Frontal cortex (tissue), 4 donors: Measurements from ENCODE around the gene SMARCB1. TPM values are rescaled to one million over a fixed set of nuclear protein-coding genes. Genes with fewer than 3 reads are reported as not detected.
A peak's percentile ranks its signal among the peaks of the same experiment; 100 is the strongest.

Experiments used
- DNase-seq, 2 donors: peaks; one replicate each; pipeline ENCODE4 v3.0.0; 2012; ENCODE audit warnings: low spot score in 2 of 2
- FAIRE-seq: peaks from 2 replicates; lab custom pipeline; 2012; peaks lifted over from hg19 to GRCh38; lab: Jason Lieb, UNC
- total RNA-seq: library from RNA; depleted of rRNA; stranded (reverse); fragments of >200 nt; gene quantifications from one replicate; pipeline ENCODE4 v1.2.3, GENCODE V29; 2014
- donor health status: control.
- donor health status: control.
- donor health status: control.

The SMARCB1 gene
- total RNA-seq, result 25.7 TPM

- FAIRE-seq, result no peak
- peak; percentile 91 to 95 for DNase-seq
These were observed at the start of gene SMARCB1 for GRCh38 chr22:23786752-23787599. Gene SMARCB1, plus strand, starts transcription at chr22:23786966. Its CDS starts 204 bp downstream, at chr22:23787170.

GRCh38 chr22:23737696-23738095 is 49.1 kb upstream of the SMARCB1 start:
- DNase-seq, result no peak
- FAIRE-seq, result no peak

- FAIRE-seq (no peak), DNase-seq (no peak)
These were observed 44.1 kb upstream of the SMARCB1 start for GRCh38 chr22:23742505-23743264.

GRCh38 chr22:23743303-23743705 is 43.5 kb upstream of the SMARCB1 start:
- FAIRE-seq (no peak), DNase-seq (no peak)

- no peak for FAIRE-seq
- DNase-seq, result no peak
These were observed 42.8 kb upstream of the SMARCB1 start for GRCh38 chr22:23744001-23744400.

- DNase-seq (no peak), FAIRE-seq (no peak)
These were observed 42.3 kb upstream of the SMARCB1 start for GRCh38 chr22:23744485-23744884.

- no peak for FAIRE-seq
- DNase-seq, result no peak
These were observed 41.0 kb upstream of the SMARCB1 start for GRCh38 chr22:23745791-23746190.

- FAIRE-seq (no peak), DNase-seq (no peak)
These were observed 36.9 kb upstream of the SMARCB1 start for GRCh38 chr22:23749841-23750301.

GRCh38 chr22:23750367-23750713 is 36.4 kb upstream of the SMARCB1 start:
- DNase-seq, result no peak
- no peak for FAIRE-seq

GRCh38 chr22:23750714-23751440 is 35.9 kb upstream of the SMARCB1 start, which contains the start of gene ZNF70:
Gene ZNF70, minus strand, starts transcription at chr22:23751112. Its CDS starts 5,972 bp downstream, at chr22:23745140.
- DNase-seq (peak; percentile 91 to 92), FAIRE-seq (no peak)

- DNase-seq (peak in 1 of 2 donors; percentile 52), FAIRE-seq (no peak)
These were observed 35.2 kb upstream of the SMARCB1 start for GRCh38 chr22:23751441-23751996.

- DNase-seq (no peak), FAIRE-seq (no peak)
These were observed 34.6 kb upstream of the SMARCB1 start for GRCh38 chr22:23752090-23752691.

- FAIRE-seq, result no peak
- DNase-seq, result no peak
These were observed 34.0 kb upstream of the SMARCB1 start for GRCh38 chr22:23752750-23753149.

- DNase-seq (no peak), FAIRE-seq (no peak)
These were observed 33.4 kb upstream of the SMARCB1 start for GRCh38 chr22:23753385-23753784.

GRCh38 chr22:23754220-23754919 is 32.4 kb upstream of the SMARCB1 start, which contains the start of gene VPREB3:
Gene VPREB3, minus strand, starts transcription at chr22:23754425. Its CDS starts 62 bp downstream, at chr22:23754363.
- DNase-seq, result no peak

GRCh38 chr22:23754980-23755636 is 31.7 kb upstream of the SMARCB1 start:
- FAIRE-seq (no peak), DNase-seq (peak in 1 of 2 donors; percentile 63)

More at GRCh38 chr22:23754220-23754919, 32.4 kb upstream of the SMARCB1 start, which contains the start of gene VPREB3:
- FAIRE-seq, result no peak

- DNase-seq, result no peak
- FAIRE-seq, result no peak
These were observed 31.1 kb upstream of the SMARCB1 start for GRCh38 chr22:23755711-23756110.

- no peak for DNase-seq
- FAIRE-seq, result no peak
These were observed 29.9 kb upstream of the SMARCB1 start for GRCh38 chr22:23756891-23757290.
